GM15510 (cell line): Measurements from ENCODE around the gene DNAH17.
A peak's percentile ranks its signal among the peaks of the same experiment; 100 is the strongest.

Experiments used
- POLR2A ChIP-seq: IDR thresholded peaks from 3 replicates; pipeline ENCODE4 v1.6.1; 2011; ENCODE audit warnings: borderline replicate concordance; ENCODE audit not compliant: insufficient read length; ENCODE audit errors: extremely low read depth

DNAH17 gene

GRCh38 chr17:78390241-78391050 is 186.8 kb downstream of the DNAH17 start:
- TF ChIP-seq POLR2A = no peak

- no peak for TF ChIP-seq POLR2A
Observed at GRCh38 chr17:78387977-78388941, 188.9 kb downstream of the DNAH17 start.

- TF ChIP-seq POLR2A = no peak
Observed at GRCh38 chr17:78384479-78385175, 192.6 kb downstream of the DNAH17 start.

GRCh38 chr17:78383725-78384471 is 193.3 kb downstream of the DNAH17 start:
- no peak for TF ChIP-seq POLR2A

- TF ChIP-seq POLR2A = no peak
Observed at GRCh38 chr17:78381601-78382232, 195.5 kb downstream of the DNAH17 start.

GRCh38 chr17:78380370-78380769 is 196.8 kb downstream of the DNAH17 start:
- TF ChIP-seq POLR2A = no peak

- TF ChIP-seq POLR2A = no peak
Observed at GRCh38 chr17:78379131-78379491, 198.1 kb downstream of the DNAH17 start.

DNA sequence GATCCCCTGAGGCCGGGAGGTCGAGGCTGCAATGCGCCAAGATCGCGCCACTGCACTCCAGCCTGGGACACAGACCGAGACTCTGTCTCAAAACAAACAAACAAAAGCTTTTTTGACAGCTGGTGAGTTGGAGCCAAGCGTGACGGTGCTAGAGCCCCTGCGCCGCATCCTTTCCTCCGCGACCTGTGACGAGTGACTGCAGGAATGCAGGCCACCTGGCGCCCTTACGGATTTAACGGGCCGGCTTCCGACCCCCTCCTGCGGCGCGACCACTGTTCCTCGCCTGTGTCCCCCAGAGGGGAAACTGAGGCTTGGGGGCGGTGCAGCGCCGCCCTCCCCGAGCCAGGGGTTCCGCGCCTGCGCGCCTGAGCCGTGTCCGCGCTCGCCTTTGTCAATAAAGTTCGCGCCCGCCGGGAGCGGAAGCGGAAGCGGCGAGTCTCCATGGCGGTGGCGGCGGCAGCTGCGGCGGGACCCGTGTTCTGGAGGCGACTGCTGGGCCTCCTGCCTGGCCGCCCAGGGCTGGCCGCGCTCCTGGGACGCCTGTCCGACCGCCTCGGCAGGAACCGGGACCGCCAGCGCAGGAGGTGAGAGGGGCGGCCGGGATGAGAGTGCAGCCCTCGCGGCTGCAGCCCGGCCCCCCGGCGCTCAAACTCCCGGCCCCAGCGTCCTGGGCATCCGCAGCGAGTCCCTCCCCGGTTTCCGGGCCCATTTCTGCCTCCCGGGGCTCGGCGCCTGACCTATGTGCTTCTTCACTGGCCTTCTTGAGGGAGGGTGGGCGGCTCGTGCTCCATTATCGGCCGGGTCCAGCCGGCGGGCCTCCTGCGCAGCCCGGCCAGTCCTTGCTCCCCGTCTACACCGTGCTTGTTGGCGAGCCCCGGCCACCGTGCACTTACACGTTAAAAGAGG is 198.7 kb downstream of the DNAH17 start, which contains the start of gene PGS1:
Gene PGS1 (plus strand): TSS at position 425 of the 906 bp plus-strand sequence. CDS start 17 bp downstream, at position 442.
- TF ChIP-seq POLR2A = peak; percentile 83

DNA sequence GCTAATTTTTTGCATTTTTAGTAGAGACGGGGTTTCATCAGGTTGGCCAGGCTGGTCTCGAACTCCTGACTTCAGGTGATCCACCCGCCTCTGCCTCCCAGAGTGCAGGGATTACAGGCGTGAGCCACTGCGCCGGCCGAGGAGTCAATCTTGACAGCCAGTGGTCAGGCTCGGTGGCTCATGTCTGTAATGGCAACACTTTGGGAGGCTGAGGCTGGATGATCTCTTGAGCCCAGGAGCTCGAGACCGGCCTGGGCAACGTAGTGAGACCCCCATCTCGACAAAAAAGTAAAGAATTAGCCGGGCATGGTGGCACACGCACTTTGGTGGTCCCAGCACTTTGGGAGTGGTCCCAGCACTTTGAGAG is 199.4 kb downstream of the DNAH17 start:
- TF ChIP-seq POLR2A = no peak

GRCh38 chr17:78376161-78376560 is 201.0 kb downstream of the DNAH17 start:
- no peak for TF ChIP-seq POLR2A

GRCh38 chr17:78375401-78376151 is 201.6 kb downstream of the DNAH17 start:
- TF ChIP-seq POLR2A = no peak
